WTC11 (cell line): ENCODE data around the gene CDH22. TPM values are rescaled to one million over a fixed set of nuclear protein-coding genes. Genes with fewer than 3 reads are reported as not detected.

Experiments used
- ATAC-seq: fragments of 200-7000 bp; cut with Tn5 transposase; 2 replicates; pipeline ENCODE4 v1.10.0; 2021; ENCODE audit warnings: mild to moderate bottlenecking, moderate library complexity
- CTCF ChIA-PET: fragments of 300-600 bp; sonication (Branson Sonifier 250); formaldehyde crosslinking; loops from one replicate; lab custom pipeline; 2021; ENCODE audit warnings: antibody characterized with exemption; lab: Charles Lee
- POLR2A ChIA-PET: fragments of 350-600 bp; sonication (Branson Sonifier 250); formaldehyde crosslinking; loops from one replicate; lab custom pipeline; 2021; ENCODE audit warnings: antibody characterized with exemption; lab: Charles Lee
- DNase-seq: peaks from one replicate; pipeline ENCODE4 v3.0.0; 2021; ENCODE audit warnings: low spot score
- H3K27ac Mint-ChIP-seq: 2 replicates; pipeline ENCODE4 v1.8.0; 2021; ENCODE audit warnings: mixed read lengths
- H3K27me3 Mint-ChIP-seq: 2 replicates; pipeline ENCODE4 v1.8.0; 2021; ENCODE audit warnings: low read depth, mild to moderate bottlenecking, moderate library complexity, mixed read lengths
- H3K36me3 Mint-ChIP-seq: 2 replicates; pipeline ENCODE4 v1.8.0; 2021; ENCODE audit warnings: mixed read lengths
- H3K4me1 Mint-ChIP-seq: 2 replicates; pipeline ENCODE4 v1.8.0; 2022; ENCODE audit warnings: mixed read lengths
- H3K4me3 Mint-ChIP-seq: 2 replicates; pipeline ENCODE4 v1.8.0; 2021; ENCODE audit warnings: mild to moderate bottlenecking, moderate library complexity, mixed read lengths
- H3K9me3 Mint-ChIP-seq: 2 replicates; pipeline ENCODE4 v1.8.0; 2021; ENCODE audit warnings: mixed read lengths
- ELF4 ChIP-seq: sonication (generic); formaldehyde crosslinking; IDR thresholded peaks from 2 replicates; pipeline ENCODE4 v1.8.1; 2022; ENCODE audit warnings: low read depth, mild to moderate bottlenecking, moderate library complexity, missing genetic modification reagents
- ETV6 ChIP-seq: sonication (generic); formaldehyde crosslinking; IDR thresholded peaks from 2 replicates; pipeline ENCODE4 v1.8.1; 2022; ENCODE audit warnings: mild to moderate bottlenecking, missing genetic modification reagents
- FOXK1 ChIP-seq: sonication (generic); formaldehyde crosslinking; IDR thresholded peaks from 2 replicates; pipeline ENCODE4 v1.8.0; 2022; ENCODE audit warnings: mild to moderate bottlenecking, moderate library complexity, missing genetic modification reagents
- FOXP1 ChIP-seq: sonication (generic); formaldehyde crosslinking; IDR thresholded peaks from 2 replicates; pipeline ENCODE4 v1.8.0; 2022; ENCODE audit warnings: missing genetic modification reagents, mild to moderate bottlenecking, moderate library complexity, borderline replicate concordance
- GABPB1 ChIP-seq: sonication (generic); formaldehyde crosslinking; IDR thresholded peaks from 2 replicates; pipeline ENCODE4 v1.8.1; 2023; ENCODE audit warnings: mild to moderate bottlenecking, missing genetic modification reagents
- JAZF1 ChIP-seq: fragments of 250-450 bp; sonication (Bioruptor Pico); IDR thresholded peaks from 2 replicates; pipeline ENCODE4 v1.9.0; 2021; ENCODE audit warnings: moderate library complexity, mild to moderate bottlenecking, inconsistent platforms
- PREB ChIP-seq: sonication (generic); formaldehyde crosslinking; IDR thresholded peaks from 2 replicates; pipeline ENCODE4 v1.8.1; 2022; ENCODE audit warnings: mild to moderate bottlenecking, missing genetic modification reagents, moderate library complexity, borderline replicate concordance
- SMAD3 ChIP-seq: sonication (generic); formaldehyde crosslinking; IDR thresholded peaks from 2 replicates; pipeline ENCODE4 v1.8.0; 2022; ENCODE audit warnings: missing genetic modification reagents, mild to moderate bottlenecking, borderline replicate concordance
- TEAD4 ChIP-seq: sonication (generic); formaldehyde crosslinking; IDR thresholded peaks from 2 replicates; pipeline ENCODE4 v1.8.0; 2022; ENCODE audit warnings: mild to moderate bottlenecking, missing genetic modification reagents
- ZNF121 ChIP-seq: sonication (generic); formaldehyde crosslinking; IDR thresholded peaks from 2 replicates; pipeline ENCODE4 v1.8.0; 2023; ENCODE audit warnings: missing genetic modification reagents
- total RNA-seq: library from RNA; stranded (reverse); gene quantifications from 3 replicates; pipeline ENCODE4 v1.2.3, GENCODE V29; 2021
- TF ChIP-seq, protein P1 (sequence below): sonication (generic); formaldehyde crosslinking; IDR thresholded peaks from 2 replicates; pipeline ENCODE4 v1.8.1; 2023; ENCODE audit warnings: mild to moderate bottlenecking, missing genetic modification reagents
- TF ChIP-seq, protein P2 (sequence below): sonication (generic); formaldehyde crosslinking; IDR thresholded peaks from 2 replicates; pipeline ENCODE4 v1.8.0; 2022; ENCODE audit warnings: mild to moderate bottlenecking, missing genetic modification reagents
- TF ChIP-seq, protein P3 (sequence below): fragments of 250-450 bp; sonication (Bioruptor Pico); IDR thresholded peaks from 2 replicates; pipeline ENCODE4 v1.9.0; 2021; ENCODE audit warnings: mild to moderate bottlenecking
- TF ChIP-seq, protein P4 (sequence below): sonication (generic); formaldehyde crosslinking; conservative IDR thresholded peaks from 2 replicates; pipeline ENCODE4 v1.8.1; 2023; ENCODE audit warnings: mild to moderate bottlenecking, low read depth, missing genetic modification reagents, moderate library complexity
- TF ChIP-seq, protein P5 (sequence below): sonication (generic); formaldehyde crosslinking; IDR thresholded peaks from 2 replicates; pipeline ENCODE4 v1.8.1; 2023; ENCODE audit warnings: mild to moderate bottlenecking, missing genetic modification reagents, borderline replicate concordance

Gene CDH22
- total RNA-seq, 1 experiment from 2014 or later = 0.13 TPM

GRCh38 chr20:46242390-46242789, 65.9 kb downstream of the CDH22 start (continued):
- TF ChIP-seq, protein P1, sequence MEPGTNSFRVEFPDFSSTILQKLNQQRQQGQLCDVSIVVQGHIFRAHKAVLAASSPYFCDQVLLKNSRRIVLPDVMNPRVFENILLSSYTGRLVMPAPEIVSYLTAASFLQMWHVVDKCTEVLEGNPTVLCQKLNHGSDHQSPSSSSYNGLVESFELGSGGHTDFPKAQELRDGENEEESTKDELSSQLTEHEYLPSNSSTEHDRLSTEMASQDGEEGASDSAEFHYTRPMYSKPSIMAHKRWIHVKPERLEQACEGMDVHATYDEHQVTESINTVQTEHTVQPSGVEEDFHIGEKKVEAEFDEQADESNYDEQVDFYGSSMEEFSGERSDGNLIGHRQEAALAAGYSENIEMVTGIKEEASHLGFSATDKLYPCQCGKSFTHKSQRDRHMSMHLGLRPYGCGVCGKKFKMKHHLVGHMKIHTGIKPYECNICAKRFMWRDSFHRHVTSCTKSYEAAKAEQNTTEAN (CRISPR knock-in tag) = no peak

- no peaks in the 10 kb centered on the region for H3K27me3 Mint-ChIP-seq
- no peaks in the 10 kb centered on the region for H3K9me3 Mint-ChIP-seq
- peaks cover 17% of the 10 kb centered on the region for H3K4me1 Mint-ChIP-seq
- DNase-seq (no peak), ATAC-seq (no peak)
- ChIA-PET POLR2A (no interaction called here), CTCF (interaction anchor here (1.0 to 1.4 kb wide), 2 partner anchors 8 to 113 kb away, joined by 4 to 5 read pairs; no protein-coding TSS in a partner anchor)
- no peak overlapping the region for H3K27ac Mint-ChIP-seq
- TF ChIP-seq ZNF121 (CRISPR knock-in tag) = no peak
- TF ChIP-seq ETV6 (CRISPR knock-in tag) = no peak
- TF ChIP-seq, protein P2, sequence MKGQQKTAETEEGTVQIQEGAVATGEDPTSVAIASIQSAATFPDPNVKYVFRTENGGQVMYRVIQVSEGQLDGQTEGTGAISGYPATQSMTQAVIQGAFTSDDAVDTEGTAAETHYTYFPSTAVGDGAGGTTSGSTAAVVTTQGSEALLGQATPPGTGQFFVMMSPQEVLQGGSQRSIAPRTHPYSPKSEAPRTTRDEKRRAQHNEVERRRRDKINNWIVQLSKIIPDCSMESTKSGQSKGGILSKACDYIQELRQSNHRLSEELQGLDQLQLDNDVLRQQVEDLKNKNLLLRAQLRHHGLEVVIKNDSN (CRISPR knock-in tag) = no peak
- TF ChIP-seq, protein P3, sequence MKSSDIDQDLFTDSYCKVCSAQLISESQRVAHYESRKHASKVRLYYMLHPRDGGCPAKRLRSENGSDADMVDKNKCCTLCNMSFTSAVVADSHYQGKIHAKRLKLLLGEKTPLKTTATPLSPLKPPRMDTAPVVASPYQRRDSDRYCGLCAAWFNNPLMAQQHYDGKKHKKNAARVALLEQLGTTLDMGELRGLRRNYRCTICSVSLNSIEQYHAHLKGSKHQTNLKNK (CRISPR knock-in tag) = no peak
- TF ChIP-seq FOXK1 (CRISPR knock-in tag) = no peak
- no peak for TF ChIP-seq TEAD4 (CRISPR knock-in tag)
- TF ChIP-seq JAZF1 = no peak
- TF ChIP-seq PREB (CRISPR knock-in tag) = no peak
- TF ChIP-seq, protein P4, sequence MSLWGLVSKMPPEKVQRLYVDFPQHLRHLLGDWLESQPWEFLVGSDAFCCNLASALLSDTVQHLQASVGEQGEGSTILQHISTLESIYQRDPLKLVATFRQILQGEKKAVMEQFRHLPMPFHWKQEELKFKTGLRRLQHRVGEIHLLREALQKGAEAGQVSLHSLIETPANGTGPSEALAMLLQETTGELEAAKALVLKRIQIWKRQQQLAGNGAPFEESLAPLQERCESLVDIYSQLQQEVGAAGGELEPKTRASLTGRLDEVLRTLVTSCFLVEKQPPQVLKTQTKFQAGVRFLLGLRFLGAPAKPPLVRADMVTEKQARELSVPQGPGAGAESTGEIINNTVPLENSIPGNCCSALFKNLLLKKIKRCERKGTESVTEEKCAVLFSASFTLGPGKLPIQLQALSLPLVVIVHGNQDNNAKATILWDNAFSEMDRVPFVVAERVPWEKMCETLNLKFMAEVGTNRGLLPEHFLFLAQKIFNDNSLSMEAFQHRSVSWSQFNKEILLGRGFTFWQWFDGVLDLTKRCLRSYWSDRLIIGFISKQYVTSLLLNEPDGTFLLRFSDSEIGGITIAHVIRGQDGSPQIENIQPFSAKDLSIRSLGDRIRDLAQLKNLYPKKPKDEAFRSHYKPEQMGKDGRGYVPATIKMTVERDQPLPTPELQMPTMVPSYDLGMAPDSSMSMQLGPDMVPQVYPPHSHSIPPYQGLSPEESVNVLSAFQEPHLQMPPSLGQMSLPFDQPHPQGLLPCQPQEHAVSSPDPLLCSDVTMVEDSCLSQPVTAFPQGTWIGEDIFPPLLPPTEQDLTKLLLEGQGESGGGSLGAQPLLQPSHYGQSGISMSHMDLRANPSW (CRISPR knock-in tag) = no peak
- TF ChIP-seq, protein P5, sequence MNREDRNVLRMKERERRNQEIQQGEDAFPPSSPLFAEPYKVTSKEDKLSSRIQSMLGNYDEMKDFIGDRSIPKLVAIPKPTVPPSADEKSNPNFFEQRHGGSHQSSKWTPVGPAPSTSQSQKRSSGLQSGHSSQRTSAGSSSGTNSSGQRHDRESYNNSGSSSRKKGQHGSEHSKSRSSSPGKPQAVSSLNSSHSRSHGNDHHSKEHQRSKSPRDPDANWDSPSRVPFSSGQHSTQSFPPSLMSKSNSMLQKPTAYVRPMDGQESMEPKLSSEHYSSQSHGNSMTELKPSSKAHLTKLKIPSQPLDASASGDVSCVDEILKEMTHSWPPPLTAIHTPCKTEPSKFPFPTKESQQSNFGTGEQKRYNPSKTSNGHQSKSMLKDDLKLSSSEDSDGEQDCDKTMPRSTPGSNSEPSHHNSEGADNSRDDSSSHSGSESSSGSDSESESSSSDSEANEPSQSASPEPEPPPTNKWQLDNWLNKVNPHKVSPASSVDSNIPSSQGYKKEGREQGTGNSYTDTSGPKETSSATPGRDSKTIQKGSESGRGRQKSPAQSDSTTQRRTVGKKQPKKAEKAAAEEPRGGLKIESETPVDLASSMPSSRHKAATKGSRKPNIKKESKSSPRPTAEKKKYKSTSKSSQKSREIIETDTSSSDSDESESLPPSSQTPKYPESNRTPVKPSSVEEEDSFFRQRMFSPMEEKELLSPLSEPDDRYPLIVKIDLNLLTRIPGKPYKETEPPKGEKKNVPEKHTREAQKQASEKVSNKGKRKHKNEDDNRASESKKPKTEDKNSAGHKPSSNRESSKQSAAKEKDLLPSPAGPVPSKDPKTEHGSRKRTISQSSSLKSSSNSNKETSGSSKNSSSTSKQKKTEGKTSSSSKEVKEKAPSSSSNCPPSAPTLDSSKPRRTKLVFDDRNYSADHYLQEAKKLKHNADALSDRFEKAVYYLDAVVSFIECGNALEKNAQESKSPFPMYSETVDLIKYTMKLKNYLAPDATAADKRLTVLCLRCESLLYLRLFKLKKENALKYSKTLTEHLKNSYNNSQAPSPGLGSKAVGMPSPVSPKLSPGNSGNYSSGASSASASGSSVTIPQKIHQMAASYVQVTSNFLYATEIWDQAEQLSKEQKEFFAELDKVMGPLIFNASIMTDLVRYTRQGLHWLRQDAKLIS (CRISPR knock-in tag) = no peak
- H3K36me3 Mint-ChIP-seq = no peaks in the 10 kb centered on the region
- no peak overlapping the region for H3K4me3 Mint-ChIP-seq
Observed at GRCh38 chr20:46240881-46241280, 67.4 kb downstream of the CDH22 start.

GRCh38 chr20:46240065-46240464, 68.2 kb downstream of the CDH22 start:
- ChIA-PET CTCF (interaction anchor here (1.0 to 1.4 kb wide), 2 partner anchors 9 to 112 kb away, joined by 4 to 5 read pairs; no protein-coding TSS in a partner anchor), POLR2A (no interaction called here)
- Mint-ChIP-seq H3K9me3 (no peaks in the 10 kb centered on the region), H3K36me3 (no peaks in the 10 kb centered on the region), H3K4me1 (peaks cover 17% of the 10 kb centered on the region), H3K27ac (no peak overlapping the region), H3K4me3 (no peak overlapping the region), H3K27me3 (no peaks in the 10 kb centered on the region)
- DNase-seq (no peak), ATAC-seq (no peak)
- TF ChIP-seq GABPB1 (CRISPR knock-in tag) (no peak), ELF4 (CRISPR knock-in tag) (no peak), FOXP1 (CRISPR knock-in tag) (no peak), FOXK1 (CRISPR knock-in tag) (no peak), SMAD3 (CRISPR knock-in tag) (no peak)
- TF ChIP-seq, protein P1 (CRISPR knock-in tag) = no peak
- TF ChIP-seq, protein P4 (CRISPR knock-in tag) = no peak
